GM23338 (cell line): ENCODE data around the gene BEST4. TPM values are rescaled to one million over a fixed set of nuclear protein-coding genes. Genes with fewer than 3 reads are reported as not detected.
A peak's percentile ranks its signal among the peaks of the same experiment; 100 is the strongest.

ENCODE experiments used
- ATAC-seq: fragments of 200-7000 bp; cut with Tn5 transposase; 3 replicates; pipeline ENCODE4 v1.9.1; 2020
- DNase-seq: peaks from one replicate; pipeline ENCODE4 v3.0.0-alpha.2; 2015; ENCODE audit warnings: low spot score
- H2AFZ ChIP-seq: fragments of 200-600 bp; sonication (generic); 2 replicates; pipeline ENCODE4 v1.8.0; 2016; ENCODE audit warnings: antibody characterized with exemption, mild to moderate bottlenecking, moderate library complexity
- H3F3A ChIP-seq: fragments of 200-600 bp; sonication (generic); replicated peaks from 2 replicates; pipeline ENCODE4 v1.8.0; 2017; ENCODE audit warnings: antibody characterized with exemption, mixed run types, low read depth
- H3K27ac ChIP-seq: fragments of 200-600 bp; sonication (generic); 2 replicates; pipeline ENCODE4 v1.6.1; 2016; ENCODE audit warnings: low read depth
- H3K27me3 ChIP-seq: fragments of 200-600 bp; sonication (generic); 2 replicates; pipeline ENCODE4 v1.8.0; 2016; ENCODE audit warnings: mild to moderate bottlenecking, mixed run types, moderate library complexity; ENCODE audit not compliant: insufficient read depth
- H3K36me3 ChIP-seq: fragments of 200-600 bp; sonication (generic); 2 replicates; pipeline ENCODE4 v1.8.0; 2016; ENCODE audit warnings: mild to moderate bottlenecking; ENCODE audit not compliant: insufficient read depth
- H3K4me1 ChIP-seq: fragments of 200-600 bp; sonication (generic); 2 replicates; pipeline ENCODE4 v1.8.0; 2016; ENCODE audit warnings: mild to moderate bottlenecking, moderate library complexity; ENCODE audit not compliant: insufficient read depth
- H3K4me2 ChIP-seq: fragments of 200-600 bp; sonication (generic); 2 replicates; pipeline ENCODE4 v1.7.1; 2017; ENCODE audit warnings: mixed run types
- H3K4me3 ChIP-seq: fragments of 200-600 bp; sonication (generic); 2 replicates; pipeline ENCODE4 v1.6.1; 2016; ENCODE audit warnings: mixed run types
- H3K79me2 ChIP-seq: fragments of 200-600 bp; sonication (generic); replicated peaks from 2 replicates; pipeline ENCODE4 v1.8.0; 2017; ENCODE audit warnings: mild to moderate bottlenecking; ENCODE audit not compliant: insufficient read depth
- H3K9me2 ChIP-seq: fragments of 200-600 bp; sonication (generic); 2 replicates; pipeline ENCODE4 v1.8.0; 2017; ENCODE audit not compliant: insufficient read depth
- H4K20me1 ChIP-seq: fragments of 200-600 bp; sonication (generic); replicated peaks from 2 replicates; pipeline ENCODE4 v1.8.0; 2017; ENCODE audit warnings: mild to moderate bottlenecking; ENCODE audit not compliant: insufficient read depth
- H3K27ac Mint-ChIP-seq: 2 replicates; pipeline ENCODE4 v1.8.0; 2020; ENCODE audit warnings: inconsistent platforms, mild to moderate bottlenecking, moderate library complexity, mixed read lengths
- H3K27me3 Mint-ChIP-seq: 3 replicates; pipeline ENCODE4 v1.8.0; 2022; ENCODE audit warnings: low read depth, mild to moderate bottlenecking, moderate library complexity, mixed read lengths, inconsistent platforms; ENCODE audit not compliant: insufficient read depth, poor library complexity
- H3K36me3 Mint-ChIP-seq: 3 replicates; pipeline ENCODE4 v1.8.0; 2021; ENCODE audit warnings: low read depth, mild to moderate bottlenecking, inconsistent platforms, moderate library complexity, mixed read lengths
- H3K4me1 Mint-ChIP-seq: 3 replicates; pipeline ENCODE4 v1.8.0; 2020; ENCODE audit warnings: mild to moderate bottlenecking, inconsistent platforms, mixed read lengths
- H3K4me3 Mint-ChIP-seq: 3 replicates; pipeline ENCODE4 v1.8.0; 2021; ENCODE audit warnings: moderate library complexity, mild to moderate bottlenecking, inconsistent platforms, mixed read lengths
- H3K9me3 Mint-ChIP-seq: 3 replicates; pipeline ENCODE4 v1.8.0; 2020; ENCODE audit warnings: moderate library complexity, mild to moderate bottlenecking, inconsistent platforms, mixed read lengths
- JUNB ChIP-seq: IDR thresholded peaks from one replicate; pipeline ENCODE4 v1.6.1; 2016; ENCODE audit warnings: antibody characterized with exemption; ENCODE audit not compliant: unreplicated experiment
- POLR2AphosphoS5 ChIP-seq: IDR thresholded peaks from 2 replicates; pipeline ENCODE4 v1.6.1; 2016; ENCODE audit warnings: antibody characterized with exemption, low read depth
- STAT1 ChIP-seq: IDR thresholded peaks from one replicate; pipeline ENCODE4 v1.6.1; 2016; ENCODE audit warnings: antibody characterized with exemption; ENCODE audit not compliant: unreplicated experiment
- ZNF331 ChIP-seq: fragments of 250-450 bp; sonication (Bioruptor Pico); IDR thresholded peaks from 2 replicates; pipeline ENCODE4 v1.5.0; 2020; ENCODE audit warnings: low read depth, mild to moderate bottlenecking, moderate library complexity
- polyA plus RNA-seq: library from polyadenylated mRNA; unstranded; fragments of >200 nt; fragmentation: Nextera tagmentation; extraction: Ambion mirVana; gene quantifications from 2 replicates; pipeline ENCODE4 v1.2.1, GENCODE V29; 2016
- total RNA-seq: library from RNA; depleted of rRNA; stranded (reverse); fragments of >200 nt; shearing (Covaris generic); gene quantifications from 2 replicates; pipeline ENCODE4 v1.2.3, GENCODE V29; 2014
- TF ChIP-seq, protein P1 (sequence below), 2 experiments: fragments of 200-600 bp in 1 of 2; sonication (generic) in 1 of 2; conservative IDR thresholded peaks; 2 replicates each; pipeline versions ENCODE4 v1.5.1 to v1.6.1; 2016 to 2017; ENCODE audit warnings: antibody characterized with exemption in 2 of 2, low read depth in 2 of 2, mild to moderate bottlenecking in 2 of 2, moderate library complexity in 1 of 2

BEST4 gene
- total and polyA plus RNA-seq, 2 experiments from 2014 or later: 0.63 to 1.6 TPM

DNA sequence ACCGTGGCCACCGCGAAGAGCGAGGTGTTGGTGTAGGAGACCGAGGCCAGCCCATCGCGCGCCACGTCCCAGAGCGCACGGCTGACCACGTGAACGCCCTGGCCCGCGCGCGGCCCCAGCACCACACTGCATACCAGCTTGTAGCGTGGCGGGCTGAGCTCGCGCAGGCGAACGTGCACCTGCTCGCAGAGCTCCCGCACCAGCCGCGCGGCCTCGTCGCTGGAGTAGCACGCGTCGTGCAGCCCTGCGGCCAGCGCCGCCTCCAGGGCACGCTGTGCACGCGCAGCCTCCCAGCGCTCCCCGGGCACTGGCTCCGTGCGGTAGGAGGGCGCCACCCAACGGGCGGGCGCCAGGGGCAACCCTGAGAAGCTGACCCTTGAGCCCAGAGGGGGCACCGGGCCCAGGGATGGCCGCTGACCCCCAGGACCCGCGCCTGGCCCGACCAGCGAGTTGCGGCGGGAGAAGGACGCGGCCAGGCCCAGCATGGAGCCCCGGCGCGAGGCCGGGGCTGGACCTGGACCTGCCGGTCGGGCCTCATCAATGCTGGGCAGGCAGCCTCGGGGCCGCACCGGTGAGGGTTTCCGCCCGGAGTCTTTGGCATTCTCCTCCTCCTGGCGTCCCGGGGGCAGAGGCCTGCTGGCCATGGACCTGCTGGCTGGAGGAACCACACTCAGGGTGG is 18.2 kb upstream of the BEST4 start:
- 0 out of 2 replicates have a peak, but pooled peaks cover 2% of the 10 kb centered on the region for H3K79me2 ChIP-seq
- no peak overlapping the region for H3K4me3 ChIP-seq
- peaks cover 41% of the 10 kb centered on the region for H3K36me3 Mint-ChIP-seq
- peaks cover 36% of the 10 kb centered on the region for H3K4me1 Mint-ChIP-seq
- no peaks in the 10 kb centered on the region for H3K9me3 Mint-ChIP-seq
- peaks cover 18% of the 10 kb centered on the region for H3K27me3 Mint-ChIP-seq
- peak overlapping the region; percentile 93; the same call in 1 of the 2 replicates for H3K27ac ChIP-seq
- H3F3A ChIP-seq: peaks cover 6% of the 10 kb centered on the region; the same call in 1 of the 2 replicates
- ATAC-seq: peak; percentile 1; the same call in 1 of the 3 replicates
- no peaks in the 10 kb centered on the region for H4K20me1 ChIP-seq
- no peak overlapping the region for H3K27ac Mint-ChIP-seq
- no peaks in the 10 kb centered on the region for H3K9me2 ChIP-seq
- H3K4me1 ChIP-seq: peaks cover 36% of the 10 kb centered on the region
- DNase-seq: no peak
- TF ChIP-seq STAT1 (no peak), ZNF331 (CRISPR knock-in tag) (no peak)
- TF ChIP-seq, protein P1, sequence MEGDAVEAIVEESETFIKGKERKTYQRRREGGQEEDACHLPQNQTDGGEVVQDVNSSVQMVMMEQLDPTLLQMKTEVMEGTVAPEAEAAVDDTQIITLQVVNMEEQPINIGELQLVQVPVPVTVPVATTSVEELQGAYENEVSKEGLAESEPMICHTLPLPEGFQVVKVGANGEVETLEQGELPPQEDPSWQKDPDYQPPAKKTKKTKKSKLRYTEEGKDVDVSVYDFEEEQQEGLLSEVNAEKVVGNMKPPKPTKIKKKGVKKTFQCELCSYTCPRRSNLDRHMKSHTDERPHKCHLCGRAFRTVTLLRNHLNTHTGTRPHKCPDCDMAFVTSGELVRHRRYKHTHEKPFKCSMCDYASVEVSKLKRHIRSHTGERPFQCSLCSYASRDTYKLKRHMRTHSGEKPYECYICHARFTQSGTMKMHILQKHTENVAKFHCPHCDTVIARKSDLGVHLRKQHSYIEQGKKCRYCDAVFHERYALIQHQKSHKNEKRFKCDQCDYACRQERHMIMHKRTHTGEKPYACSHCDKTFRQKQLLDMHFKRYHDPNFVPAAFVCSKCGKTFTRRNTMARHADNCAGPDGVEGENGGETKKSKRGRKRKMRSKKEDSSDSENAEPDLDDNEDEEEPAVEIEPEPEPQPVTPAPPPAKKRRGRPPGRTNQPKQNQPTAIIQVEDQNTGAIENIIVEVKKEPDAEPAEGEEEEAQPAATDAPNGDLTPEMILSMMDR (conservative IDR thresholded peaks at IDR 0.05; ENCODE audit: low read depth in 2 of 2): peak in 1 of 2 experiments; percentile 51; a peak in 2 of 4 replicates
- H3K4me3 Mint-ChIP-seq: no peak overlapping the region
- no peak overlapping the region for H3K4me2 ChIP-seq
- no peaks in the 10 kb centered on the region; the same call in 1 of the 2 replicates for H3K36me3 ChIP-seq
- no peaks in the 10 kb centered on the region for H3K27me3 ChIP-seq
- no peak overlapping the region for H2AFZ ChIP-seq

DNA sequence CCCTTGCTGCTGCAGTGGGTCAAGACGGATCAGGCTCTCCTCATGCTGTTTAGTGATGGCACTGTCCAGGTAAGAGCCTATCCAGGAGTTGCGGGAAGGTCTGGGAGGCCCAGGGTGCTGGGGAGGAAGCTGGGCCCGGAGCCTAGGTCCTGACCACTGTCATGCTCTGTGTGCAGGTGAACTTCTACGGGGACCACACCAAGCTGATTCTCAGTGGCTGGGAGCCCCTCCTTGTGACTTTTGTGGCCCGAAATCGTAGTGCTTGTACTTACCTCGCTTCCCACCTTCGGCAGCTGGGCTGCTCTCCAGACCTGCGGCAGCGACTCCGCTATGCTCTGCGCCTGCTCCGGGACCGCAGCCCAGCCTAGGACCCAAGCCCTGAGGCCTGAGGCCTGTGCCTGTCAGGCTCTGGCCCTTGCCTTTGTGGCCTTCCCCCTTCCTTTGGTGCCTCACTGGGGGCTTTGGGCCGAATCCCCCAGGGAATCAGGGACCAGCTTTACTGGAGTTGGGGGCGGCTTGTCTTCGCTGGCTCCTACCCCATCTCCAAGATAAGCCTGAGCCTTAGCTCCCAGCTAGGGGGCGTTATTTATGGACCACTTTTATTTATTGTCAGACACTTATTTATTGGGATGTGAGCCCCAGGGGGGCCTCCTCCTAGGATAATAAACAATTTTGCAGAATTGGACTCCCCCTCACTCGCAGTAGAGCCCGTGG is 17.5 kb upstream of the BEST4 start:
- no peaks in the 10 kb centered on the region for H3K9me2 ChIP-seq
- no peak overlapping the region for H3K4me2 ChIP-seq
- Mint-ChIP-seq H3K4me3 (no peak overlapping the region), H3K27me3 (peaks cover 16% of the 10 kb centered on the region), H3K4me1 (peaks cover 38% of the 10 kb centered on the region), H3K9me3 (no peaks in the 10 kb centered on the region), H3K27ac (no peak overlapping the region), H3K36me3 (peaks cover 41% of the 10 kb centered on the region)
- H3K36me3 ChIP-seq: no peaks in the 10 kb centered on the region; the same call in 1 of the 2 replicates
- 0 out of 2 replicates have a peak overlapping the region, but pooled peaks have one; percentile 19 for H3K27ac ChIP-seq
- H3F3A ChIP-seq: peaks cover 6% of the 10 kb centered on the region; the same call in 1 of the 2 replicates
- no peak overlapping the region for H3K4me3 ChIP-seq
- TF ChIP-seq JUNB (no peak), POLR2AphosphoS5 (no peak)
- TF ChIP-seq, protein P1 (conservative IDR thresholded peaks at IDR 0.05; ENCODE audit: low read depth in 2 of 2): peak; percentile 42 to 49
- peaks cover 36% of the 10 kb centered on the region for H3K4me1 ChIP-seq
- 0 out of 2 replicates have a peak, but pooled peaks cover 3% of the 10 kb centered on the region for H3K79me2 ChIP-seq
- H4K20me1 ChIP-seq: no peaks in the 10 kb centered on the region
- DNase-seq (no peak), ATAC-seq (no peak)
- no peak overlapping the region for H2AFZ ChIP-seq
- no peaks in the 10 kb centered on the region for H3K27me3 ChIP-seq
